ENCODE results near the gene BRSK1.

BRSK1 gene

DNA sequence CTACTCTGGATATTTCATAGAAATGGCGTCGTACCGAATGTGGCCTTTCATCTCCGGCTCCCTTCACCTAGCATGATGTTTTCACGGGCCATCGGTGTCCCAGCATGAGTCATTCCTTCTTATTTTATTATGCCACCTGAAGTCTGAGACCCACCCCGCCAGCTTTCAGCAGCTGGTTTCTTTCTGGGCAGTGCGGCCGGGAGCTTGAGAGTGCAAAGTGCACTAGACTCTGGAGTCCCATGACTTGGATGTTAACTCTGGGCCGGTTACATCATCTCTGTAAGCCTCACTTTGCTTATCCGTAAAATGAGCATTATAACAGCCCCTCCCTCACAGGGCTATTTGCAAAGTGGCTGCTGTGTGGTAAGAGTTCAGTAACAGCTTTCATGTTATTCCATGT is 50.1 kb downstream of the BRSK1 start:
- TF ChIP-seq, protein P1, sequence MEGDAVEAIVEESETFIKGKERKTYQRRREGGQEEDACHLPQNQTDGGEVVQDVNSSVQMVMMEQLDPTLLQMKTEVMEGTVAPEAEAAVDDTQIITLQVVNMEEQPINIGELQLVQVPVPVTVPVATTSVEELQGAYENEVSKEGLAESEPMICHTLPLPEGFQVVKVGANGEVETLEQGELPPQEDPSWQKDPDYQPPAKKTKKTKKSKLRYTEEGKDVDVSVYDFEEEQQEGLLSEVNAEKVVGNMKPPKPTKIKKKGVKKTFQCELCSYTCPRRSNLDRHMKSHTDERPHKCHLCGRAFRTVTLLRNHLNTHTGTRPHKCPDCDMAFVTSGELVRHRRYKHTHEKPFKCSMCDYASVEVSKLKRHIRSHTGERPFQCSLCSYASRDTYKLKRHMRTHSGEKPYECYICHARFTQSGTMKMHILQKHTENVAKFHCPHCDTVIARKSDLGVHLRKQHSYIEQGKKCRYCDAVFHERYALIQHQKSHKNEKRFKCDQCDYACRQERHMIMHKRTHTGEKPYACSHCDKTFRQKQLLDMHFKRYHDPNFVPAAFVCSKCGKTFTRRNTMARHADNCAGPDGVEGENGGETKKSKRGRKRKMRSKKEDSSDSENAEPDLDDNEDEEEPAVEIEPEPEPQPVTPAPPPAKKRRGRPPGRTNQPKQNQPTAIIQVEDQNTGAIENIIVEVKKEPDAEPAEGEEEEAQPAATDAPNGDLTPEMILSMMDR (IDR thresholded peaks at IDR 0.05; ENCODE audit: low read depth, low read length, missing control alignments) = no peak
- no peak overlapping the region for H3K4me3 ChIP-seq (ENCODE audit: low read depth, low read length)
- no peak for DNase-seq (ENCODE audit: low read depth)

DNA sequence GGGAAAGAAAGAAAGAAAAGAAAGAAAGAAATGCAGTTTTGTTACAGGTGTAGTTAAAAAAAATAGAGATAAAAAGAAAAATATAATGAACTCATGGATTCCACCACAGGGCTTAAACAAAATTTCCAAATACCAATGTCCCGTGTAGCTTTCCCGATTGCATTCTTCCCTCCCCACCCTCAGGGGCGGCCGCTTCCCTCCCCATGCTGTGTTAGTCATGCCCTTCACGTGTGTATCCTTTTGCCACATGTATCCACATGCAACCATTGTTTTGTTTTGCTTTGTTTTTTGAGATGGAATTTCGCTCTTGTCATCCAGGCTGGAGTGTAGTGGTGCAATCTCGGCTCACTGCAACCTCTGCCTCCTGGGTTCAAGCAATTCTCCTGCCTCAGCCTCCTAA is 52.3 kb downstream of the BRSK1 start:
- TF ChIP-seq, protein P1 (IDR thresholded peaks at IDR 0.05; ENCODE audit: low read depth, low read length, missing control alignments) = no peak
- no peak for DNase-seq (ENCODE audit: low read depth)
- H3K4me3 ChIP-seq (ENCODE audit: low read depth, low read length) = no peak overlapping the region

DNA sequence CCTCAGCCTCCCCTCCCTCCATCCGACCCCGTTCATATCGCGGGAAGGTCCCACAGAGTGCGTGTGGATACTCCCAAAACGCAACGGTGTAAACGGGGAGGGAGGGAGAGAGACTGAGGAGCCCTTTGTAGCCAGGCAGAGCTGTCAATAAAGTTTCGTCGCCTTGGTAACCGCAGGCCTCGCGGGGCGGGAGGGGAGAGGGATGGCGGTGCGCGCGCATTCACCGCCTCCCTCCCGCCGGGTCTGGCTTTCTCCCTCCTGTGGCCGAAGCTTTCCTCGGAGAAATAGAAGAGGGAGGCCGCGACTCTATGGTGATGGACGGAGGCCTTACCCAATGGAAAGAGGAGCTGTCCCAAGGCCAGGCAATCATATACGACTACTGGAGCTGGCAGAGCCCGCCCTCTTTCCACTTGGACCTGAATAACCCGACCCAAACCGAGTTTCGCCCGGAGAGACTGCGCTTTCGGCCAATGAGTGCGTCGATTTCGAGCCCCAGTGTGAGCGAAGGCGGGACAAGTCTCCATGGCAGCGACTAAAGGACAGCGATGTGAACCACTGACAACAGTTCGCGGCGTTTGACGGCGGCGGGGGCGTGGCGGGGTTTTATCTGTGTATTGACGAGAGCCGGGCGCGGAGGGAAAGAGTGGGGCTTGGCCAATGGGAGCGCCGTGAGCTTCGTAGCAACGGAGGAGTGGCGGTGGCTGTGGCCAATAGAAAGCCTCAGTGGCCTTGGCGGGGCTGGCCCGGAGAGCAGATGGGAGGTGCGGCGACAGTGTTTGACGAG is 55.5 kb downstream of the BRSK1 start, which contains the start of gene KMT5C:
KMT5C (plus strand) TSS at position 772 of the 784 bp plus-strand sequence. CDS start 2,061 bp downstream, outside the sequence.
- peak; percentile 100 for DNase-seq (ENCODE audit: low read depth)
- TF ChIP-seq, protein P1 (IDR thresholded peaks at IDR 0.05; ENCODE audit: low read depth, low read length, missing control alignments) = no peak
- peak within 1 kb of the TSS; percentile 91 for H3K4me3 ChIP-seq (ENCODE audit: low read depth, low read length)

DNA sequence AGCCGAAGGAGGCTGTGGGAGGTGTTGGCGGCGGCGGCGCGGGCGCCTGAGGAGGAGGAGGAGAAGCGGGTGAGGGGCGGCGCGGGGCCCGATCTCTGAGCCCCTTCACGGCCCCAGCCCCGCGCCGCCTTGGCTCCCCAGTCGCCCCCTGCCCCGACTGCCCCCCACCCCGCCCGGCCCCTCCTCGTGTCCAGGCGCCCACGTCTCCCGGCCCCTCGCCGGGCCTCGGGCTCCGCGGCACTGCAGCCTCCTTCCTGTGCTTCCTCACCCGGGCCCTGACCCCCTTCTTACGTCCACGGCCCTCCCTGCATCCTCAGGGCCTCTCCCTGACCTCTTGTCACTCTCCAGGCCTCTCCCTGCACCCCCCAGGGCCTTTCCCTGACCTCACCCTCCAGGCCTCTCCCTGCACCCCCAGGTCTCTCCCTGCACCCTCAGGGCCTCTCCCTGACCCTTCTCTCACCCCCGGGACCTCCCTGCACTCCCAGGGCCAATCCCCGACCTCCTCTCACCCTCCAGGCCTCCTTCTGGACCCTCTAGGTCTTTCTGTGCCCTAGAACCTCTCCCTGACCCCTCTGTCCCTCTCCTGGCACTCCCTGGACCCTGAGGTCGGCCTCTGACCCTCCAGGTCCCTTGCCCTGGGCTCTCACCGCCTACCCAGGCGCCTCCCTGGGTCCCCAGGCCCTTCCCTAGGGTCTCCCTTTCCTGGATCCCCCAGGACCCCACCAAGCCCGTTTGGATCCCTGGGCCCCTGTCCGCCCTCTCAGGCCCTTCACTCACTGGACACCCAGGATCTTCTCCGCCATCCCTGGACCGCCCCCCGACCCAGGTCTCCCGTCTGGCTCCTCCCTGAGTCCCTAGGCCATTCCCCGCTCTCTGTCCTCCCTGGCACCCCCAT is 56.3 kb downstream of the BRSK1 start:
- H3K4me3 ChIP-seq (ENCODE audit: low read depth, low read length) = peak overlapping the region; percentile 91
- TF ChIP-seq, protein P1 (IDR thresholded peaks at IDR 0.05; ENCODE audit: low read depth, low read length, missing control alignments) = no peak
- no peak for DNase-seq (ENCODE audit: low read depth)

DNA sequence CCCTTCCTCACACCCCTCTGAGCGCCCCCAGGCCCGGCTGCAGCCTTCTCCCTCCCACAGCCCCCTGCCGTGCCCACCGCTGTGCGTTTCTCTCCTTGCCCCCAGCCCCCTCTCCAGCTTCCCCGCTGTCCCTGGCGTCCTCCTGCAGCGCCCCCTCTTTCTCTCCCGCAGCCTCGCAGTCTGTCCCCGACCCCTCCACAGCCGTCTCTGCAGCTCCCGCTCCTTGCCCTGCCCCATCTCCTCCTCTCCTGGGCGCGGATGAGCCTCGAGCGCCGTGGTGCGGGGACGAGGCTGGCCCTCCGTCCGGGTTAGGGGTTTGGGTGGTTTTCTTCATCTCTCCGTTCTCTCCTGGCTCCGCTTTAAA is 57.0 kb downstream of the BRSK1 start:
- TF ChIP-seq, protein P1 (IDR thresholded peaks at IDR 0.05; ENCODE audit: low read depth, low read length, missing control alignments) = no peak

DNA sequence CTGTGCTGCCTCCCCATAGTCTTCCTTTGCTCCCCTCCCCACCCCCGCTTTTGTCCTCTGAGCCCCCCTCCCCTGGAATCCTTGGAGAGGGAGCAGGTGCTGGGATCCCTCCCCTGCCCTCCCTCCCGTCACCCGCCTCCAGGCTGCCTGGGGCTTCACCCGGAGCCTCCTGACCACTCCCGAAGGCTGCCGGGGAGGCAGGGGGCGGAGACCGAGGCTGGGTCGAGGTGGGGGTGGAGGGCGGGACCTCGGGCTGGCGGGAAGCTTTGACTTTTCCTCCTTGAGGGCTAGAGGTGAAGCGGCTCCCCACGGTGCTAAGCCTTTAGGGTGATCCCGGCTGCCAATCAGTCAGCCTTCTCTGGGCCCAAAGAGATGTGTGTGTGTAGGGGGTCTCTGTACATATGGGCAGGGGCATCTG is 57.4 kb downstream of the BRSK1 start:
- TF ChIP-seq, protein P1 (IDR thresholded peaks at IDR 0.05; ENCODE audit: low read depth, low read length, missing control alignments) = no peak
- H3K4me3 ChIP-seq (ENCODE audit: low read depth, low read length) = peak overlapping the region; percentile 91
- no peak for DNase-seq (ENCODE audit: low read depth)

More for the DNA sequence above, 57.0 kb downstream of the BRSK1 start:
- no peak for DNase-seq (ENCODE audit: low read depth)
- peak overlapping the region; percentile 91 for H3K4me3 ChIP-seq (ENCODE audit: low read depth, low read length)

Data from GM12864 (cell line).